HG02642 (cell line): ENCODE results near the gene KBTBD12.

Experiments
- ATAC-seq: cut with Tn5 transposase; IDR thresholded peaks from one replicate; pipeline ENCODE4 v1.9.1; 2021; ENCODE audit warnings: mild to moderate bottlenecking; ENCODE audit not compliant: unreplicated experiment, poor library complexity

The KBTBD12 gene

GRCh38 chr3:128006061-128007032 lies 91.3 kb downstream of the KBTBD12 start:
- no peak for ATAC-seq

- ATAC-seq, result no peak
Observed at GRCh38 chr3:128007033-128007424, 92.0 kb downstream of the KBTBD12 start.

- no peak for ATAC-seq
Observed at GRCh38 chr3:128009952-128010846, 95.2 kb downstream of the KBTBD12 start.

GRCh38 chr3:128011140-128011539 lies 96.1 kb downstream of the KBTBD12 start:
- no peak for ATAC-seq

GRCh38 chr3:128012050-128012449 lies 97.0 kb downstream of the KBTBD12 start:
- no peak for ATAC-seq

- no peak for ATAC-seq
Observed at GRCh38 chr3:128014548-128014947, 99.5 kb downstream of the KBTBD12 start.

- no peak for ATAC-seq
Observed at GRCh38 chr3:128016502-128016901, 101.5 kb downstream of the KBTBD12 start.

GRCh38 chr3:128021768-128022372 lies 106.8 kb downstream of the KBTBD12 start:
- no peak for ATAC-seq

GRCh38 chr3:128033102-128033501 lies 118.1 kb downstream of the KBTBD12 start:
- no peak for ATAC-seq

- no peak for ATAC-seq
Observed at GRCh38 chr3:128036119-128036518, 121.1 kb downstream of the KBTBD12 start.
